ENCODE data around the gene TAS1R3. TPM values are rescaled to one million over a fixed set of nuclear protein-coding genes. Genes with fewer than 3 reads are reported as not detected.

TAS1R3 gene
- total RNA-seq, 1 donor, result 0.09 TPM

GRCh38 chr1:1352786-1353388 is 21.8 kb downstream of the TAS1R3 start:
- no peak for DNase-seq (ENCODE audit: low read depth)
- H3K4me3 ChIP-seq (ENCODE audit: low read depth, low read length), result peak overlapping the region; percentile 10
- TF ChIP-seq CTCF (IDR thresholded peaks at IDR 0.05; ENCODE audit: insufficient read depth, low read length), result no peak

DNA sequence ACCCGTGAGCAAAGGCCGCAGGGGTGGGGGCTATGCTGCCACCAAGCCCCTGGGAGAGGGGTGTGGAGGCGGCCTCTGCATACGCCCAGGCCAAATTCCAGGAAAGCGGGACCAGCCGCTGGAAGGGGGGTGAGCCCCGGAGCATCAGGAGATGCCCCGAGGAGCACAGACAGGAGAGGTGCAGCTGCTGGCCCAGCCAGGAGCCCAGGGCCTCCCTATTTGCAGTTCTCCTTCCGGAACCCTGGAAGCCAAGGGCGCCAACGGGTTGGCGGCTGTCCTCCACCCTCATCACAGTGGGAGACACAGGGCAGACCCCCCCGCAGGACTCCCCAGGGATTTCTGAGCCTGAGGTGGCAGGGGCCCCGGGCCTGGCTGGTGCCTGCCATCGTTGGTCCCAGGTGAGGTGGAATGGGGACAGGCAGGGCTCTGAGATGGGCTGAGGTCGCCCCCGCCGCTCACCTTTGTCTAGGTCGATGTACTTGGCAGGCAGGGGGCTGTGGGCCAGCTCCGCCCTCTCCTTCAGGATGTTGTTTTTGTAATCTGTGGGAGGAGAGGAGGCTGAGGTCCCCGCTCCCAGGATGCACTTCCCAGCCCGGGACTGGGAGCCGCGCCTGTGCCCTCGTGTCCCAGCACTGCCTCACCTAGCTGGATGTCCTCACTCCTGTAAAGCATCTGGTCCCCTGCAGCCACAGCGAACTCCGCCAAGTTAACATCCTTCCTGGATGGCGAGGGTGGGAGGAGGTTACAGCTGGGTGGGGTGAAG is 22.5 kb downstream of the TAS1R3 start:
- peak overlapping the region; percentile 13 for H3K4me3 ChIP-seq (ENCODE audit: low read depth, low read length)
- DNase-seq (ENCODE audit: low read depth), result no peak
- no peak for TF ChIP-seq CTCF (IDR thresholded peaks at IDR 0.05; ENCODE audit: insufficient read depth, low read length)

- DNase-seq (ENCODE audit: low read depth), result no peak
- TF ChIP-seq CTCF (IDR thresholded peaks at IDR 0.05; ENCODE audit: insufficient read depth, low read length), result no peak
- H3K4me3 ChIP-seq (ENCODE audit: low read depth, low read length), result peak overlapping the region; percentile 88
These were observed 23.5 kb downstream of the TAS1R3 start for GRCh38 chr1:1354271-1355247.

- H3K4me3 ChIP-seq (ENCODE audit: low read depth, low read length), result peak overlapping the region; percentile 88
- no peak for DNase-seq (ENCODE audit: low read depth)
- no peak for TF ChIP-seq CTCF (IDR thresholded peaks at IDR 0.05; ENCODE audit: insufficient read depth, low read length)
These were observed 24.3 kb downstream of the TAS1R3 start for GRCh38 chr1:1355416-1355815.

DNA sequence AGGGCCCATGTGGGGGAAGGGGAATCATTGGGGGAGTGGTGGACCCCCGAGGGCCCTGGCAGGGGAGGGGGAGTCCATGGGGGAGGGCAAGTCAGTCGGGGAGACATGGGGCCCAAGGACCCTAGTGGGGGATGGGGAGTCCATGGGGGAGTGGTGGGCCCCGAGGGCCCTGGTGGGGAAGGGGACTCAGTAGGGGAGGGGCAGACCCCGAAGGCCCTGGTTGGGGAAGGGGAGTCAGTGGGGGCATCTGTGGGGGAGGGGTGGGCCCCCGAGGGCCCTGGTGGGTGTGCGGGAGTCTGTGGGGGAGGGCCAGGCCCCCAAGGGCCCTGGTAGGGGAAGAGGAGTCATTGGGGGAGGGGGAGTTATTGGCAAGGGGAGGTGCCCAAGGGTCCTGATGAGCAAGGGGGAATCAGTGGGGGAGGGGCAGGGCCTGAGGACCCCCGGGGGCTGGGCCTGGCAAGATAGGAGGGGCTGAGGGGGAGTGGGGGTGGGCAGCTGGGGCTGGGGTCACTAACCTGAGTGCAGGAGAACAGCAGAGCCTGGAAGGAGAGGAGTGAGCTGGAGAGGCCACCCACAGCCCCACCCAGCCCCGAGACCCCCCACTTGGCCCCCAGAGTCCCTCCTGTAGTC is 25.2 kb downstream of the TAS1R3 start:
- peak overlapping the region; percentile 88 for H3K4me3 ChIP-seq (ENCODE audit: low read depth, low read length)
- no peak for DNase-seq (ENCODE audit: low read depth)
- no peak for TF ChIP-seq CTCF (IDR thresholded peaks at IDR 0.05; ENCODE audit: insufficient read depth, low read length)

- TF ChIP-seq CTCF (IDR thresholded peaks at IDR 0.05; ENCODE audit: insufficient read depth, low read length), result no peak
- DNase-seq (ENCODE audit: low read depth), result no peak
- peak overlapping the region; percentile 88 for H3K4me3 ChIP-seq (ENCODE audit: low read depth, low read length)
These were observed 25.8 kb downstream of the TAS1R3 start for GRCh38 chr1:1356796-1357401.

Data from fibroblast of the aortic adventitia (primary cell).